HG02840 (cell line): ENCODE measurements around the gene SLC47A2.

ENCODE experiments used
- ATAC-seq: cut with Tn5 transposase; IDR thresholded peaks from one replicate; pipeline ENCODE4 v1.9.1; 2021; ENCODE audit warnings: mild to moderate bottlenecking, moderate library complexity, moderate number of reproducible peaks; ENCODE audit not compliant: unreplicated experiment, low FRiP score

SLC47A2 gene

GRCh38 chr17:19747829-19748806 is 31.7 kb upstream of the SLC47A2 start, which contains the start of gene ALDH3A1:
Gene ALDH3A1, minus strand, starts transcription at chr17:19748298. Its CDS starts 3,169 bp downstream, at chr17:19745129.
- no peak for ATAC-seq

GRCh38 chr17:19747159-19747719 is 30.9 kb upstream of the SLC47A2 start:
- no peak for ATAC-seq

GRCh38 chr17:19746517-19746916 is 30.1 kb upstream of the SLC47A2 start:
- ATAC-seq = no peak

GRCh38 chr17:19744922-19745757 is 28.8 kb upstream of the SLC47A2 start:
- ATAC-seq = no peak

- ATAC-seq = no peak
Measured at GRCh38 chr17:19744492-19744891, 28.1 kb upstream of the SLC47A2 start.

- ATAC-seq = no peak
Measured at GRCh38 chr17:19743101-19744100, 27.0 kb upstream of the SLC47A2 start.

- no peak for ATAC-seq
Measured at GRCh38 chr17:19742495-19742894, 26.1 kb upstream of the SLC47A2 start.

- no peak for ATAC-seq
Measured at GRCh38 chr17:19741832-19742457, 25.6 kb upstream of the SLC47A2 start.

- no peak for ATAC-seq
Measured at GRCh38 chr17:19740933-19741332, 24.5 kb upstream of the SLC47A2 start.

GRCh38 chr17:19739241-19740201 is 23.1 kb upstream of the SLC47A2 start:
- no peak for ATAC-seq

GRCh38 chr17:19738757-19739156 is 22.4 kb upstream of the SLC47A2 start:
- no peak for ATAC-seq

- ATAC-seq = no peak
Measured at GRCh38 chr17:19738073-19738449, 21.7 kb upstream of the SLC47A2 start.

GRCh38 chr17:19737305-19738072 is 21.1 kb upstream of the SLC47A2 start:
- ATAC-seq = no peak

GRCh38 chr17:19736071-19736470 is 19.7 kb upstream of the SLC47A2 start:
- no peak for ATAC-seq

- ATAC-seq = no peak
Measured at GRCh38 chr17:19733953-19734526, 17.7 kb upstream of the SLC47A2 start.

GRCh38 chr17:19731626-19732025 is 15.2 kb upstream of the SLC47A2 start:
- no peak for ATAC-seq

GRCh38 chr17:19730843-19731242 is 14.5 kb upstream of the SLC47A2 start:
- ATAC-seq = no peak
